HepG2 (cell line): ENCODE results near the gene DCTN3. TPM values are rescaled to one million over a fixed set of nuclear protein-coding genes. Genes with fewer than 3 reads are reported as not detected.

Source experiments
- BCL6 ChIP-seq: IDR thresholded peaks from 2 replicates; pipeline ENCODE4 v1.6.1; 2016; ENCODE audit warnings: missing genetic modification reagents, missing compliant biosample characterization
- ERF ChIP-seq: IDR thresholded peaks from 2 replicates; pipeline ENCODE4 v1.6.1; 2018; ENCODE audit warnings: missing biosample characterization, missing genetic modification reagents
- IKZF4 ChIP-seq: sonication (generic); formaldehyde crosslinking; IDR thresholded peaks from 2 replicates; pipeline ENCODE4 v1.5.1; 2020; ENCODE audit warnings: borderline replicate concordance, mild to moderate bottlenecking, low read depth, missing genetic modification reagents; ENCODE audit errors: not compliant biosample characterization
- KDM5A ChIP-seq: fragments of 200-600 bp; sonication (generic); IDR thresholded peaks from 2 replicates; pipeline ENCODE4 v1.7.0; 2018; ENCODE audit warnings: antibody characterized with exemption, mild to moderate bottlenecking, low read length, borderline replicate concordance
- MAFF ChIP-seq: IDR thresholded peaks from 2 replicates; pipeline ENCODE4 v1.6.1; 2011; ENCODE audit warnings: low read depth, low read length, improper control_type of control experiment
- MEIS2 ChIP-seq: sonication (generic); formaldehyde crosslinking; IDR thresholded peaks from 2 replicates; pipeline ENCODE4 v1.9.0; 2021; ENCODE audit warnings: mild to moderate bottlenecking, missing genetic modification reagents
- NR2F1 ChIP-seq, 2 experiments: fragments of 450-650 bp in 1 of 2; formaldehyde crosslinking in 1 of 2; IDR thresholded peaks; 2 replicates each; pipeline versions ENCODE4 v1.5.0 to v1.6.1; 2016 to 2020; ENCODE audit warnings: mild to moderate bottlenecking in 1 of 2, missing compliant biosample characterization in 1 of 2, missing genetic modification reagents in 1 of 2, moderate library complexity in 1 of 2
- NR3C1 ChIP-seq: sonication (generic); formaldehyde crosslinking; IDR thresholded peaks from 2 replicates; pipeline ENCODE4 v1.4.0; 2020; ENCODE audit warnings: missing genetic modification reagents
- PHF8 ChIP-seq: sonication (generic); formaldehyde crosslinking; IDR thresholded peaks from 2 replicates; pipeline ENCODE4 v1.5.0; 2020; ENCODE audit warnings: missing genetic modification reagents
- SATB2 ChIP-seq: sonication (generic); formaldehyde crosslinking; IDR thresholded peaks from 2 replicates; pipeline ENCODE4 v1.5.0; 2020; ENCODE audit warnings: missing genetic modification reagents
- STAT5B ChIP-seq: sonication (generic); formaldehyde crosslinking; IDR thresholded peaks from 2 replicates; pipeline ENCODE4 v1.4.0; 2020; ENCODE audit warnings: missing genetic modification reagents
- TAF15 ChIP-seq: fragments of 200-400 bp; formaldehyde crosslinking; IDR thresholded peaks from one replicate; pipeline ENCODE4 v1.6.1; 2018; ENCODE audit warnings: mild to moderate bottlenecking, low read depth, low read length; ENCODE audit not compliant: poor library complexity, severe bottlenecking
- ZNF432 ChIP-seq: sonication (generic); formaldehyde crosslinking; IDR thresholded peaks from 2 replicates; pipeline ENCODE4 v1.5.0; 2020; ENCODE audit warnings: missing genetic modification reagents, mild to moderate bottlenecking, borderline replicate concordance
- ZNF720 ChIP-seq: sonication (generic); formaldehyde crosslinking; IDR thresholded peaks from 2 replicates; pipeline ENCODE4 v1.4.0; 2020; ENCODE audit warnings: missing genetic modification reagents
- ZNF83 ChIP-seq: sonication (generic); formaldehyde crosslinking; IDR thresholded peaks from 2 replicates; pipeline ENCODE4 v1.4.0; 2020; ENCODE audit warnings: missing genetic modification reagents, mild to moderate bottlenecking, borderline replicate concordance
- ZSCAN12 ChIP-seq: sonication (generic); formaldehyde crosslinking; IDR thresholded peaks from 2 replicates; pipeline ENCODE4 v1.9.0; 2021; ENCODE audit warnings: mild to moderate bottlenecking, missing genetic modification reagents
- polyA plus RNA-seq, 8 experiments: library from polyadenylated mRNA; depleted of rRNA in 3 of 8; stranded (reverse) in 7 of 8; unstranded in 1 of 8; fragments of >200 nt; fragmentation: Illumina TruSeq in 4 of 8; extraction: Trizol in 4 of 8; gene quantifications; 2 replicates each; pipeline versions ENCODE4 v1.2.1 to v1.2.3, GENCODE V29; 2011 to 2016; ENCODE audit warnings: low read depth in 4 of 8, missing spikeins in 1 of 8, mixed read lengths in 1 of 8; ENCODE audit not compliant: insufficient read depth in 1 of 8
- total RNA-seq, 5 experiments: library from RNA; depleted of rRNA; stranded (reverse); fragments of >200 nt; fragmentation: Illumina TruSeq; extraction: Trizol; gene quantifications; 2 replicates each; pipeline ENCODE4 v1.2.3, GENCODE V29; 2016; ENCODE audit warnings: low read depth in 1 of 5
- TF ChIP-seq, protein P1 (sequence below): sonication (generic); formaldehyde crosslinking; IDR thresholded peaks from one replicate; pipeline ENCODE4 v1.5.1; 2020; ENCODE audit warnings: mild to moderate bottlenecking, missing genetic modification reagents; ENCODE audit errors: not compliant biosample characterization
- TF ChIP-seq, protein P2 (sequence below): IDR thresholded peaks from 2 replicates; pipeline ENCODE4 v1.4.0; 2020; ENCODE audit warnings: mild to moderate bottlenecking, missing genetic modification reagents

The DCTN3 gene
- total and polyA plus RNA-seq, 2 of the 13 experiments (the other 11 are each of a cell fraction or from before 2014, with no cell fraction given) = 27.4 to 34.5 TPM

DNA sequence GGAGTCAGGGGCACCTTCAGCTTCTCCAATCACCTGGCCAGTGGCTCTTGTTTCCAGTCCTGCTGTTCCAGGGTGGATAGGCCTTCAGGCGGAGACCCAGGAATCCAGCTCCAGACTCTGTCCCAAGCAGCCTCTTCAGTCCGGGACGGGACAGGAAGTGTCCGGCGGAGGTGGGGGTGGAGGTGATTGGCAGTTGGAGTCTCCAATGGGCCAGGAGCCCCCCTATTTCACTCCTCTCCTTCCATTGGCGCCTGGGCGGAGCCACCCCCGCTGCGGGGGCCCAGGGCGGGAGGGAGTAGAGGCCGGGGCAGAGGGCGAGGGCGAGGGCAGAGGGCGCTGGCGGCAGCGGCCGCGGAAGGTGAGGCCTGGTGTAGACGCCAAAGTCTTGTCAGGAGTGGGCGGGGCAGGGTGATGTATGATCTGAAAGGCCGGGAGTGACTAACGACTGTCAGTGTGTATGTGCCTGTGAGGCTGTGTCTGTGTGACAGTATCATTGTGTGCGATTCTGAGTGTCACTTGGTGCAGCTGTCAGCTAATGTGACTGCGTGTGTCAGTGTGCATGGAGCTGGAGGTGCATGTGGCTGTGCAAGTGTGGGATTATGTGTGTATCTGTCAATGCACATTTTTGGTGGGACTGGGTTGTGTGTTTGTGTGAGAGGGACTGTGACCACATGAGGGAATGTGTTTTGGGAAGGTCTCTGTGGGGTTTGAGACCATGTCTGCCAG, 31.7 kb upstream of the DCTN3 start, which contains the start of gene IL11RA (continued):
- TF ChIP-seq PHF8 (CRISPR knock-in tag) (peak; percentile 46; the same call in 1 of the 2 replicates), NR3C1 (no peak), ZSCAN12 (CRISPR knock-in tag) (no peak), BCL6 (CRISPR knock-in tag) (peak; percentile 31; the same call in 1 of the 2 replicates), MAFF (no peak), NR2F1 (CRISPR knock-in tag; IDR thresholded peaks at IDR 0.05) (peak; percentile 88 to 92), ZNF432 (no peak), KDM5A (no peak; the same call in 1 of the 2 replicates), SATB2 (CRISPR knock-in tag) (no peak), MEIS2 (CRISPR knock-in tag) (peak; percentile 97), ZNF720 (no peak), ZNF83 (no peak), STAT5B (CRISPR knock-in tag) (no peak), IKZF4 (no peak), TAF15 (peak; percentile 82), ERF (CRISPR knock-in tag) (peak; percentile 78)
- TF ChIP-seq, protein P1, sequence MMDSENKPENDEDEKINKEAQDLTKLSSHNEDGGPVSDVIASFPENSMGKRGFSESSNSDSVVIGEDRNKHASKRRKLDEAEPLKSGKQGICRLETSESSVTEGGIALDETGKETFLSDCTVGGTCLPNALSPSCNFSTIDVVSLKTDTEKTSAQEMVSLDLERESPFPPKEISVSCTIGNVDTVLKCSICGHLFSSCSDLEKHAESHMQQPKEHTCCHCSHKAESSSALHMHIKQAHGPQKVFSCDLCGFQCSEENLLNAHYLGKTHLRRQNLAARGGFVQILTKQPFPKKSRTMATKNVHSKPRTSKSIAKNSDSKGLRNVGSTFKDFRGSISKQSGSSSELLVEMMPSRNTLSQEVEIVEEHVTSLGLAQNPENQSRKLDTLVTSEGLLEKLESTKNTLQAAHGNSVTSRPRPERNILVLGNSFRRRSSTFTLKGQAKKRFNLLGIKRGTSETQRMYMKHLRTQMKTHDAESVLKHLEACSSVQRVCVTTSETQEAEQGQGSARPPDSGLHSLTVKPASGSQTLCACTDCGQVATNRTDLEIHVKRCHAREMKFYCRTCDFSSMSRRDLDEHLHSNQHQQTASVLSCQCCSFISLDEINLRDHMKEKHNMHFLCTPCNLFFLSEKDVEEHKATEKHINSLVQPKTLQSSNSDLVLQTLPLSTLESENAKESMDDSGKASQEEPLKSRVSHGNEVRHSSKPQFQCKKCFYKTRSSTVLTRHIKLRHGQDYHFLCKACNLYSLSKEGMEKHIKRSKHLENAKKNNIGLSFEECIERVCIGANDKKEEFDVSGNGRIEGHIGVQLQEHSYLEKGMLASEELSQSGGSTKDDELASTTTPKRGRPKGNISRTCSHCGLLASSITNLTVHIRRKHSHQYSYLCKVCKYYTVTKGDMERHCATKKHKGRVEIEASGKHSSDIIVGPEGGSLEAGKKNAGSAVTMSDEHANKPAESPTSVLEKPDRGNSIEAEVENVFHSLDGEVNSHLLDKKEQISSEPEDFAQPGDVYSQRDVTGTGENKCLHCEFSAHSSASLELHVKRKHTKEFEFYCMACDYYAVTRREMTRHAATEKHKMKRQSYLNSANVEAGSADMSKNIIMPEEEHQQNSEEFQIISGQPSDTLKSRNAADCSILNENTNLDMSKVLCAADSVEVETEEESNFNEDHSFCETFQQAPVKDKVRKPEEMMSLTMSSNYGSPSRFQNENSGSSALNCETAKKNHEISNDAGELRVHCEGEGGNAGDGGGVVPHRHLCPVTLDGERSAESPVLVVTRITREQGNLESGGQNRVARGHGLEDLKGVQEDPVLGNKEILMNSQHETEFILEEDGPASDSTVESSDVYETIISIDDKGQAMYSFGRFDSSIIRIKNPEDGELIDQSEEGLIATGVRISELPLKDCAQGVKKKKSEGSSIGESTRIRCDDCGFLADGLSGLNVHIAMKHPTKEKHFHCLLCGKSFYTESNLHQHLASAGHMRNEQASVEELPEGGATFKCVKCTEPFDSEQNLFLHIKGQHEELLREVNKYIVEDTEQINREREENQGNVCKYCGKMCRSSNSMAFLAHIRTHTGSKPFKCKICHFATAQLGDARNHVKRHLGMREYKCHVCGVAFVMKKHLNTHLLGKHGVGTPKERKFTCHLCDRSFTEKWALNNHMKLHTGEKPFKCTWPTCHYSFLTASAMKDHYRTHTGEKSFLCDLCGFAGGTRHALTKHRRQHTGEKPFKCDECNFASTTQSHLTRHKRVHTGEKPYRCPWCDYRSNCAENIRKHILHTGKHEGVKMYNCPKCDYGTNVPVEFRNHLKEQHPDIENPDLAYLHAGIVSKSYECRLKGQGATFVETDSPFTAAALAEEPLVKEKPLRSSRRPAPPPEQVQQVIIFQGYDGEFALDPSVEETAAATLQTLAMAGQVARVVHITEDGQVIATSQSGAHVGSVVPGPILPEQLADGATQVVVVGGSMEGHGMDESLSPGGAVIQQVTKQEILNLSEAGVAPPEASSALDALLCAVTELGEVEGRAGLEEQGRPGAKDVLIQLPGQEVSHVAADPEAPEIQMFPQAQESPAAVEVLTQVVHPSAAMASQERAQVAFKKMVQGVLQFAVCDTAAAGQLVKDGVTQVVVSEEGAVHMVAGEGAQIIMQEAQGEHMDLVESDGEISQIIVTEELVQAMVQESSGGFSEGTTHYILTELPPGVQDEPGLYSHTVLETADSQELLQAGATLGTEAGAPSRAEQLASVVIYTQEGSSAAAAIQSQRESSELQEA (CRISPR knock-in tag) = no peak
- TF ChIP-seq, protein P2, sequence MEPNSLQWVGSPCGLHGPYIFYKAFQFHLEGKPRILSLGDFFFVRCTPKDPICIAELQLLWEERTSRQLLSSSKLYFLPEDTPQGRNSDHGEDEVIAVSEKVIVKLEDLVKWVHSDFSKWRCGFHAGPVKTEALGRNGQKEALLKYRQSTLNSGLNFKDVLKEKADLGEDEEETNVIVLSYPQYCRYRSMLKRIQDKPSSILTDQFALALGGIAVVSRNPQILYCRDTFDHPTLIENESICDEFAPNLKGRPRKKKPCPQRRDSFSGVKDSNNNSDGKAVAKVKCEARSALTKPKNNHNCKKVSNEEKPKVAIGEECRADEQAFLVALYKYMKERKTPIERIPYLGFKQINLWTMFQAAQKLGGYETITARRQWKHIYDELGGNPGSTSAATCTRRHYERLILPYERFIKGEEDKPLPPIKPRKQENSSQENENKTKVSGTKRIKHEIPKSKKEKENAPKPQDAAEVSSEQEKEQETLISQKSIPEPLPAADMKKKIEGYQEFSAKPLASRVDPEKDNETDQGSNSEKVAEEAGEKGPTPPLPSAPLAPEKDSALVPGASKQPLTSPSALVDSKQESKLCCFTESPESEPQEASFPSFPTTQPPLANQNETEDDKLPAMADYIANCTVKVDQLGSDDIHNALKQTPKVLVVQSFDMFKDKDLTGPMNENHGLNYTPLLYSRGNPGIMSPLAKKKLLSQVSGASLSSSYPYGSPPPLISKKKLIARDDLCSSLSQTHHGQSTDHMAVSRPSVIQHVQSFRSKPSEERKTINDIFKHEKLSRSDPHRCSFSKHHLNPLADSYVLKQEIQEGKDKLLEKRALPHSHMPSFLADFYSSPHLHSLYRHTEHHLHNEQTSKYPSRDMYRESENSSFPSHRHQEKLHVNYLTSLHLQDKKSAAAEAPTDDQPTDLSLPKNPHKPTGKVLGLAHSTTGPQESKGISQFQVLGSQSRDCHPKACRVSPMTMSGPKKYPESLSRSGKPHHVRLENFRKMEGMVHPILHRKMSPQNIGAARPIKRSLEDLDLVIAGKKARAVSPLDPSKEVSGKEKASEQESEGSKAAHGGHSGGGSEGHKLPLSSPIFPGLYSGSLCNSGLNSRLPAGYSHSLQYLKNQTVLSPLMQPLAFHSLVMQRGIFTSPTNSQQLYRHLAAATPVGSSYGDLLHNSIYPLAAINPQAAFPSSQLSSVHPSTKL (CRISPR knock-in tag) = peak; percentile 66; the same call in 1 of the 2 replicates
